Thymus (tissue), 11 donors: ENCODE data around the gene FXN. TPM values are rescaled to one million over a fixed set of nuclear protein-coding genes. Genes with fewer than 3 reads are reported as not detected.

Source experiments
- DNase-seq, 9 donors: peaks; one replicate each; pipeline ENCODE4 v3.0.0-alpha.2; 2013; ENCODE audit warnings: low spot score in 9 of 9, low read depth in 6 of 9, missing footprints in 1 of 9
- H3K27ac ChIP-seq, 2 donors: one replicate each; pipeline ENCODE4 v1.5.1; 2013; ENCODE audit warnings: control low read depth in 1 of 2, low read depth in 1 of 2, low read length in 1 of 2, mild to moderate bottlenecking in 1 of 2, moderate library complexity in 1 of 2
- H3K27me3 ChIP-seq, 2 donors: one replicate each; pipeline ENCODE4 v1.5.1; 2013; ENCODE audit warnings: low read length in 1 of 2; ENCODE audit not compliant: control insufficient read depth in 2 of 2, insufficient read depth in 1 of 2
- H3K36me3 ChIP-seq, 2 donors: one replicate each; pipeline ENCODE4 v1.5.1; 2013; ENCODE audit warnings: low read length in 1 of 2, mild to moderate bottlenecking in 1 of 2, moderate library complexity in 1 of 2; ENCODE audit not compliant: control insufficient read depth in 2 of 2, insufficient read depth in 2 of 2
- H3K4me1 ChIP-seq, 2 donors: one replicate each; pipeline ENCODE4 v1.5.1; 2013; ENCODE audit warnings: low read length in 2 of 2; ENCODE audit not compliant: control insufficient read depth in 2 of 2, insufficient read depth in 2 of 2
- H3K4me3 ChIP-seq, 2 donors: one replicate each; pipeline ENCODE4 v1.5.1; 2013; ENCODE audit warnings: low read length in 2 of 2, control low read depth in 1 of 2, mild to moderate bottlenecking in 1 of 2
- H3K9me3 ChIP-seq, 2 donors: one replicate each; pipeline ENCODE4 v1.5.1; 2013; ENCODE audit warnings: low read length in 1 of 2, mild to moderate bottlenecking in 1 of 2; ENCODE audit not compliant: control insufficient read depth in 2 of 2, insufficient read depth in 1 of 2
- WGBS: extraction: QIAGEN DNeasy Blood & Tissue Kit; methylation state at CpG from one replicate; pipeline ENCODE4 v1.1.7; 2013; 5-methylcytosine and 5-hydroxymethylcytosine counted together
- polyA plus RNA-seq: library from polyadenylated mRNA; stranded (reverse); fragments of 200-250 nt; gene quantifications from one replicate; pipeline ENCODE4 v1.2.3, GENCODE V29; 2013
- total RNA-seq: library from RNA; stranded (reverse); fragments of 120-200 nt; gene quantifications from one replicate; pipeline ENCODE4 v1.2.4, GENCODE V29; 2013
- donor health status: healthy.

FXN gene
- total and polyA plus RNA-seq, 2 donors = 3.2 to 7.7 TPM

DNA sequence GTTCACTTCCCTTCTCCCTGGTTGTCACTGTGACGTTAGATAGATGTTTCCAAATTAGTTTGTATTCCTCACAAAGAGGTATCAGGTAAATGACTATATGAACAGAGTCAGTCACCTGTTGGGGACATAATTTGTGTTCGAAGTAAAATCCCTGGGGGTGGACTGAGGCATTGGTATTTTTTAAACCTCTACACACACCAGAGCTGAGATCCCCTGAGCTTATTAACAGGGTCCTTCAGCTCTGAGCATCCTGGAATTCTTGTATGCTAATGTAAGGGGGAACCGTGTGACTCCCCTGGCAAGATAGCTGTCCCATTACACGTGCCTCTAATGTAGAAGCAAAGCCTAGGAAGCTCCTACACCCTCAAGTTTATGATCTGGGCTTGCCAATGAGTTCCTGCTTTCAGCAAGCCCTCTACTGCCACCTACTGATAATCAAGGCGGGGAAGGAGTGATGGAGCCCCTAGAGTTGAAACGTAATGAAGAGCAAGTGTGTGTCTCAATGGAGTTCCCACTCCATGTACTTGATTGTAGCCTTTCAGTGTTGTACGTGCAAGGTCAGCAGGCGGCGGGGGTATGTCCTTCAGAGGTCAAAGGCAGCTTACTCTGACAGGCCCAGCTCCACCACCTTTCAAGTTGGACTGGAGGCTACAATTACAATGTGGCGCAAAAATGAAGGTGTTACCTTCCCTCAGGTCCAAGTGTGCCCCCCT lies 36.0 kb upstream of the FXN start:
- Histone ChIP-seq H3K27me3 (no peaks in the 10 kb centered on the region), H3K4me1 (no peaks in the 10 kb centered on the region), H3K36me3 (no peaks in the 10 kb centered on the region), H3K4me3 (no peak overlapping the region), H3K27ac (no peak overlapping the region), H3K9me3 (no peaks in the 10 kb centered on the region)
- WGBS = 46% methylated on average over 10 of the region's 10 CpGs
- DNase-seq = peak; percentile 14 to 70 (median 36)

DNA sequence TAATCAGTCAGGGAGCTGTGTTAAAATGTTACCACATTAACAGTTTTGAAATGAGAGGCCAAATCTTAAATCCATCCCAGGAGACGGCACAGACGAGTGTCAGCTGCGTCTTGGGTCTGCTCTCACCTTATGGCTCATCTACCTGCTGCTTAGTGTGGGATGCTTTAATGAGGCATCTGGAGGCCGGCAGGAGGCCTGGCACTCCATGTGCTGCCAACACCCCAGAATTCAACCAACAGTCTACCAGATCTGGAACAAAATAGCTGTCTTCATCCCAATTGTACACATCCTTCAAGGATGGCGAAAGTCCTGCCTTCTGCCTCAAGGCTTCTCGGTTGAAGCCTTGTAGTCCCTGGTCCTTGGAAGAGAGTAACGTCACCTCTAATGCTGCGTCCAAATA lies 33.6 kb upstream of the FXN start:
- no peaks in the 10 kb centered on the region for H3K4me1 ChIP-seq
- no peak for DNase-seq
- H3K4me3 ChIP-seq = no peak overlapping the region
- no peak overlapping the region for H3K27ac ChIP-seq
- no peaks in the 10 kb centered on the region for H3K36me3 ChIP-seq
- no peaks in the 10 kb centered on the region for H3K27me3 ChIP-seq
- 73% methylated on average over 8 of the region's 8 CpGs for WGBS
- H3K9me3 ChIP-seq = no peaks in the 10 kb centered on the region

DNA sequence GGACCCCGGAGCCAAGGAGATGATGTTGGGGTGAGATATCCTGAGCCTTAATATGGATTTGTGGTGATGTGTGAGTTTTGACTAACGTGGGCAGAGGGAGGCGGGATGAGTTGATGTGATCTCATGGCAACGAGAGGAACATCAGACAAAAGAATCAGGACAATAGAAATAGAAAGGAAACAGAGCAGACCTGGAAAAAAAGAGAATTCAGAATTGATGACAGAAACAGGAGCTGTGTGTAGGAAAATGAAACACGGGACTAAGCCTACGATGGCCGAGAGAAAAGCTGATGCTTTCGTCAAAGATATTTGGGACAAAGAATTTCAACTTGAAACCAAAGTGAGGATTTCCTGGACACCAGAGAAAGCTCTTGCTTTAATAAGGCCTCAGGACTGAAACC lies 32.5 kb upstream of the FXN start:
- Histone ChIP-seq H3K4me1 (no peaks in the 10 kb centered on the region), H3K36me3 (no peaks in the 10 kb centered on the region), H3K27me3 (no peaks in the 10 kb centered on the region), H3K4me3 (no peak overlapping the region), H3K9me3 (no peaks in the 10 kb centered on the region), H3K27ac (no peak overlapping the region)
- 85% methylated on average over 8 of the region's 8 CpGs for WGBS
- DNase-seq = no peak

DNA sequence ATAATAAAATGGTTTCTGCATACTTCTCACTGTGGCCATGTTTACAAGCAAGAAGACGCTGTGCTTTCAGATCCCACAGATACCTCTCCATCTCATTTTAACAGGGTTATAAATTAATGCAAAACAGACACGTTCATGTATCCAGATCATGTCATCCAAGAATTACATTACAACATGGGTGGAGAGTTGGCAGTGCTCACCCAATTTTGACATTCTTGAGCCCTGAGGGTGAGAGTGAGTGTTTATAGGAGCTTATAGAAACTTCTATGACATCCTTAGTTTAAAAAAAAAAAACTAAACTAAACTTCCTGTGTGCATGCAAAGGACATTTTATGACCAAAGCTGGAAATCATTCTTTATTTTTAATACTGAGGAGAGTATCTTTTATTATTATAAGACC lies 30.7 kb upstream of the FXN start:
- H3K4me3 ChIP-seq = no peak overlapping the region
- no peak for DNase-seq
- no peaks in the 10 kb centered on the region for H3K4me1 ChIP-seq
- no peaks in the 10 kb centered on the region for H3K9me3 ChIP-seq
- no peaks in the 10 kb centered on the region for H3K27me3 ChIP-seq
- H3K27ac ChIP-seq = no peak overlapping the region
- WGBS = 91% methylated on average over 2 of the region's 2 CpGs
- no peaks in the 10 kb centered on the region for H3K36me3 ChIP-seq

DNA sequence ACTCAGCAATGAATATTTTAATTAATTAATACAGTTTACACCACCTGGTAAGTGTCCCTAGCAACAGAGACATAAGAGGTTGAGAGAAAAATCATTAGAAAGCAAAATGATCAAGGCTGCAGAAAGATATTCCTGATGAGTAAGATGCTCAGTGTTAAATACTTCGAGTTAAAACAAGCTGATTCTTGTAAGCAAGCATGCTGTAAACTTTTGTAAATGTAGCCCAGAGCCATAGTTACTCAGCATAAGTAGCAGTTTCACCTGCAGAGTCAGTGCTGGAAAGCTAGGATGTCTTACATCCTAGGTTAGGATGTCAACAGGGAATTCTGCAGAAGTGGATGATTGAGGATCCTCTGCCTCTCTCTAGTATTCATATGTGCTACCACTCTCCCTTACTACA lies 25.8 kb upstream of the FXN start:
- no peak overlapping the region for H3K4me3 ChIP-seq
- no peak for DNase-seq
- H3K27ac ChIP-seq = no peak overlapping the region
- no peaks in the 10 kb centered on the region for H3K9me3 ChIP-seq
- WGBS = 68% methylated on average over 1 of the region's 1 CpG
- H3K27me3 ChIP-seq = peaks cover 0 to 9% of the 10 kb centered on the region in 2 donors
- no peaks in the 10 kb centered on the region for H3K4me1 ChIP-seq
- no peaks in the 10 kb centered on the region for H3K36me3 ChIP-seq

DNA sequence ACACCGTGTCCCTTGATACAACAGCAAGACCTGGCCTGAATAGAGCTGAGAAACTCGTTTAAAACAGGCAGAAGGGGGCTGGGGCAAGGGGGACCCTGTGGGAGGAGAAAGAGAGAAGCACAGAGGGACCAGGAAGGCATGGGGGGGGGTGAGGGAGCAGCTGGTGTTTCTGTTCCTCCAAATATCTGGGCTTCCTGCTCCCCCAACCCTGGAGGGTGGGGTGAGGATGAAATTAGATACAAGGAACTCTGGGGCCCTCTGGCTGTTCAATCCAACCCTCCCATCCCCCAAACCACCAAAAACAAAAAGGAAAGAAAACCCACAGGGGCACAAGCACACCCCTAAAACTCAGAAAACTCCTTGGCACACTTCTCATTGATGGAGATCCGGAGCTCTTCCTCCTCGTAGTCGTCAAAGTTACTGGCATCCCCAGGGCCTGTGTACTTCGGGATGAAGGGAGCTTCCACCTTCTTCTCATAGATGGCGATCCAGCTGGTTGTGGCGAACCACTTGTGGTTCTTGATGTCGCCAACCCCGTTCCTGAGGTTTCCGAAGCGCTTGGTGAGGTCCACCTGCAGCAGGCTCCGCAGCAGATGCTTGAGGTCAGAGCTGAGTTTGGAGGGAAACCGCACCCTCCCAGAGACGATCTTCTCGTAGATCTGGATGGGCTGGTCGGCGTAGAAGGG lies 22.7 kb upstream of the FXN start:
- H3K4me1 ChIP-seq = no peaks in the 10 kb centered on the region
- 7% methylated on average over 18 of the region's 18 CpGs for WGBS
- H3K9me3 ChIP-seq = no peaks in the 10 kb centered on the region
- DNase-seq = no peak
- H3K36me3 ChIP-seq = no peaks in the 10 kb centered on the region
- H3K27me3 ChIP-seq = peaks cover 0 to 9% of the 10 kb centered on the region in 2 donors
- no peak overlapping the region for H3K27ac ChIP-seq
- no peak overlapping the region for H3K4me3 ChIP-seq

DNA sequence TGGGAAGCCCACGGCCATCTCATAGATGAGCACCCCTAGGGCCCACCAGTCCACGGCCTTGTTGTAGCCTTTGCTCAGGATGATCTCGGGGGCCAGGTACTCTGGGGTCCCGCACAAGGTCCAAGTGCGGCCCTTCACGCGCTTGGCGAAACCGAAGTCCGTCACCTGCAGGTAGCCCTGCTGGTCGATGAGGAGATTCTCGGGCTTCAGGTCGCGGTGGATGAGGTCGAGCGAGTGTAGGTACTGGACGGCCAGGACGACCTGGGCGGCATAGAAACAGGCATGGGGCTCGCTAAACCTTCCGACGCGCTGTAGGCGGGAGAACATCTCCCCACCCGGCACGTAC lies 22.2 kb upstream of the FXN start:
- H3K36me3 ChIP-seq = no peaks in the 10 kb centered on the region
- H3K9me3 ChIP-seq = no peaks in the 10 kb centered on the region
- H3K27me3 ChIP-seq = peaks cover 0 to 9% of the 10 kb centered on the region in 2 donors
- DNase-seq = no peak
- no peak overlapping the region for H3K4me3 ChIP-seq
- H3K4me1 ChIP-seq = no peaks in the 10 kb centered on the region
- H3K27ac ChIP-seq = no peak overlapping the region
- WGBS = 92% methylated on average over 26 of the region's 26 CpGs

DNA sequence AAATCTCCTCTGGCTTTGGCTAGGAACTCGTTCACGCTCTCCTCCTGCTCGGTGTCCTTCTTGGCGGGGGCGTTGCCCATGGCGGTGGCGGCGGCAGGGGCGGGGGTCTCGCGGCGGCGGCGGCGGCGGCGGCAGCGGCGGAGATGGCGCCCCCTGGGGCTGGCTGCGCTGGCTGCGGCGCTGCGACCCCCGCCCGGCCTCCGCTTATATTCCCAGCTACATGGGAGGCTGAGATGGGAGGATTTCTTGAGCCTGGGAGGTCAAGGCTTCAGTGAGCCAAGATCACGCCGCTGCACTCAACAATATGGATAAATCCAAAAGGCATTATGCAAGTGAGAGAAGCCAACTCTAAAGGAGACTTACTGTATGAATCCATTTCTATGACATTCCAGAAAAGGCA lies 21.5 kb upstream of the FXN start, which contains the start of gene PRKACG:
Gene PRKACG, minus strand, starts transcription at position 101 of the 400 bp plus-strand sequence. Its CDS starts 21 bp downstream, at position 80.
- DNase-seq = no peak
- H3K27me3 ChIP-seq = peaks cover 0 to 9% of the 10 kb centered on the region in 2 donors
- WGBS = 98% methylated on average over 29 of the region's 29 CpGs

DNA sequence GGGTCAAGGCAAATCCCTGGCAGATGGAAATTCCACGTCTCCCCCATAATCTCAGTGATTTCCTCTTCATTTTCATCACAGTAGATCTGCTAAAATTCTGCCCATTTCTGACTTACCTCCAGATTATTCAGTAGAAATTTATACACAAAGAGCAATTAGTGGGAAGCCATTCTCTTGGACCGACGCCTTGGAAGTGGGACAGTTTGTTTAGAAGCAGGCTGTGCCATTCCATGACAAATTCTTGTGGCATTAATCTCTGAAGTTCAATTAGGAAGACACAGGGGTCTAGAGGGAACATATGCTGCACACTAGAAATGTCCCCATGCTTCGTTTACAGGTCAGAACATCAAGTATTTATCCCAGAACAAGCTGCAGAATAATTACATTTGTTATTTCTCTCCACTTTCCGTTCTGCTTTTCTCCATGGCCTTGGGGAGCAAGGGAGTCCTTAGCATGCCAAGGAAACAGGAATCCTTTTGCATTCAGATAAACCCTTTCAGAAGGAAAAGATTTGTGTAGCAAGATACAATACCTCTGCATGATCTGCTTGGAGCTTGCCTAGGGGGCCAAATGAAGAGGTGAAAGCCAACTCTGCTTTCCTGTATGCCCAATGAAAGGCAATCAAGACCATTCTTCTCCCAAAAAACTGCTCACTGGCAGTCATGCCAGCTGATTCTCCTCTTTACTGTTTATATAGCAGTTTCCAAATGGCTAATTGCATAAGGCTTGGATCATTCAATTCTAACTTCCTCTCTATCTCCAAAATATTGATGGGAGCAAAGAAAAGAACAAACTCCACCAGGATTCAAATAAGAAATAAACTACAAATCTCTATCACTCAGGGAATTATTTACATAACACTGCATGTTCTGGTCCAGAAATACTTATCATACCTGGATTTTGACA lies 19.1 kb upstream of the FXN start:
- DNase-seq = no peak

More for the DNA sequence above, 21.5 kb upstream of the FXN start, which contains the start of gene PRKACG:
- Histone ChIP-seq H3K27ac (no peak within 1 kb of the TSS), H3K36me3 (no peaks in the 10 kb centered on the region), H3K4me1 (no peaks in the 10 kb centered on the region), H3K4me3 (no peak within 1 kb of the TSS), H3K9me3 (no peaks in the 10 kb centered on the region)

More for the DNA sequence above, 19.1 kb upstream of the FXN start:
- 84% methylated on average over 5 of the region's 5 CpGs for WGBS
- Histone ChIP-seq H3K4me3 (no peak overlapping the region), H3K36me3 (no peaks in the 10 kb centered on the region), H3K27ac (no peak overlapping the region), H3K4me1 (no peaks in the 10 kb centered on the region), H3K9me3 (no peaks in the 10 kb centered on the region), H3K27me3 (peaks cover 0 to 9% of the 10 kb centered on the region in 2 donors)
